NCI-H446 treated with DMSO at 0.1 percent for 48 hours (cell line): ENCODE results near the gene LPP.

Source experiments
- DNase-seq: peaks from one replicate; lab custom pipeline; 2025; lab: John Stamatoyannopoulos, UW

The LPP gene

DNA sequence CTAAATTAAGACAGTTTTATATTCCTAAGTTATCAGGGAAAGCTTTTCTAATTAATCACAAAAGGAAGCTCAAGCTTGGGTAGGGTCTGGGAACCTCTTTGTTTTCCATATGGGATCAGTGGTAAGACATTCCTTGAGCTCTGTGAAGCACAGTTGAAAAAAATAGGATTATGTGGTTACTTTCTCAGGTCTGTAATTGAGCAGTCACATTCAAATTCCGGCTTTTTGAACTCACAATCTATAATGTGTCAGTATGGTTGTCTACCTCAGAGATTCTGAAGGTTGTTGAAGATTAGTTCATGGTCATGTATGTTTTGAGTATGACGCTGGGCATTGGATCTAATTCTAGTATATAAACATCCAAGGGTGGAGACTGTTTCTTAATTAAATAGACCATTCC is 364.5 kb downstream of the LPP start:
- DNase-seq, result no peak

DNA sequence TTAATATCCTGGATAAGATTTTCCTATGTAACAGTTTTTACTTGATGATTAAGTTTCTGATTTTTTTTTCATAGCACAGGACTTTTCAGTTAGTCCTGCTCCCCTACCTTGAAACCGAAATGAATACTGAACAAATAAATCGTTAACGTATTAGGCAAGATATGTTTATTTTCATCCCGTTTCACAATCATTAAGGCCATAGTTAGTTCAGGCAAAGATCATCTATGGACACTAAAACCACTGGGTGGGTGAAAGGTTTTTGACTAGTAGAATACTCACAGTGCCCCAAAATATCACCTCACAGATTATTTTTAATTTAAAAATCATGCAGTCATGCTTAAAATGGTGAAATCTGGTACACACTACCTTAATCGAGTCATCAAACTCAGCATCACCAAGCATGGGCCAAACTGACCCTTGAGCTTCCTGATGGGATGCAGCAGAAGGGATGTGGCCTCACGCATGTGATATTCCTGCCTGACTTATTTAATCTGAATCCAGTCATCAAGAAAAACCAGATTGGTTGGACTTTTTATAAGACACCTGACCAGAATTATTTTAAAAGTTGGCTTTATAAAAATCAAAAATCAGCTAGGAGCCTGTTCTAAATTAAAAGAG is 365.0 kb downstream of the LPP start:
- no peak for DNase-seq

DNA sequence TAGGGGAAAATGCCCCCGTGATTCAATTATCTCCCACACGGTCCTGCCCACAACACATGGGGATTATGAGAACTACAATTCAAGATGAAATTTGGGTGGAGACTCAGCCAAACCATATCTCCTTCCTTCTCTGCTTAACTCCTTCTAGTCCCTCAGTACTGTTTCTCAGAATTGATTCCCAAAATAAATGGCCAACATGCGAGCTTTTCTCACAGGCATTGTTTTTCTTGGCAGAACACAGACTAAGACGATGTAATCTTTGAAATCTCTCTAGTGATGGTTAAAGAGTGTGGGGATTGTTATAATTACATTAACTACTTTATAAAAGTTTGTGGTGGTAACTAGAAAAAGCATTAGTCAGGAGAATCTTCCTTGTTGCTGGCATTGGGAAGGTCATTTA is 366.5 kb downstream of the LPP start:
- DNase-seq, result no peak

DNA sequence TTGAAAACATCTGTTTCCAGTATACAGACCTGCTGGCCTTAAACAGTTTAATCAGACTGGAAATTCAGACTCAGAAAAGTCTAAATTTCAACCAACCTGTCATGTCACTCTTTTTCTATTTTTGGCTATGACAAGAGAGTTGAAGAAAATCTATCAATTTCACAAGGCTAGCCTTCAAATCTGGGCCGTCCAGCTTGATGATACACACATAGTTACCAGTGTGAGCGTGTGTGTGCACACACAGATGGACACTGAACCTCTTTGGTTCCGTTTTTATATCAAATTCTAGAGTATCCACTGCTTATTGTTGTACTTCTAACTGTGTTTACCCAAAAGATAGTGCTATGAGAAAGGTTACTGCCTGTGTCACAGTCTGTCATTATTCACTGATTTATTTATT is 368.2 kb downstream of the LPP start:
- no peak for DNase-seq

DNA sequence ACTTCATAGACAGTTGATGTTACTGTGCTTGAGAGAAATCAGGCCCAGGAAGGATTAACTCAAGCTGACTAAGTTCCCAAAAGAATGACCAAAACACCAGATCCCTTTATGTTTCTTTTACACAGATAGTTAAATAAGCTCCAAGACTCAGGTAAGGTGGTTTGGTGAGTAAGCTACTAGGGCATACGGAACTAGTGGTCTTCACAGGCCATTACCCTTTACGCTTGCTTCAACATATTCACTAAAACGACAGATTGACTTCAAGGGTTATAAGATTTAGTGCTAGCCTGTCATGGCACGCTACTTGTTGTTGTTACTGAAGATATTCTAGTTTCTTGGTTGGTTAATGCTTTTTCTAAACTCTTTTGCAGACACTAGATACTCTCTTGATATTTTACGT is 369.3 kb downstream of the LPP start:
- no peak for DNase-seq

DNA sequence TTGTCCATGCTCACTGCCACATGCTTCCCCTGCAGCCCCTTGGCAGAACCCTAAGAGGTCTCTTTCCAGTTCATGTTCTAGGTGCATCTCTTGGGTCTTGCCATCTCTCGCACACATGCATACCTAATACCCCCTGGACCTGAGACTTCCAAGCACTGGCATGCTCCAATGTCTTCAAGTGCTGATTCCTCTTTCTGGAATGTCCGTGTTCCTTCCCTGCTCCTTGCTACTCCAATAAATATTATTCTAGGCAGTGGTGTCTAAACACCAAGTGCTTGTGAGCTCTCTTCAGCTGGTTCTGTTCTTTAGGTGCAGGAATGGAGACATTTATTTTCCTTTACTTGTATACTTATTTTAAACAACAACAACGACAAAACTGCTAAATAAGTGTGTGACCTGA is 370.1 kb downstream of the LPP start:
- DNase-seq, result no peak

DNA sequence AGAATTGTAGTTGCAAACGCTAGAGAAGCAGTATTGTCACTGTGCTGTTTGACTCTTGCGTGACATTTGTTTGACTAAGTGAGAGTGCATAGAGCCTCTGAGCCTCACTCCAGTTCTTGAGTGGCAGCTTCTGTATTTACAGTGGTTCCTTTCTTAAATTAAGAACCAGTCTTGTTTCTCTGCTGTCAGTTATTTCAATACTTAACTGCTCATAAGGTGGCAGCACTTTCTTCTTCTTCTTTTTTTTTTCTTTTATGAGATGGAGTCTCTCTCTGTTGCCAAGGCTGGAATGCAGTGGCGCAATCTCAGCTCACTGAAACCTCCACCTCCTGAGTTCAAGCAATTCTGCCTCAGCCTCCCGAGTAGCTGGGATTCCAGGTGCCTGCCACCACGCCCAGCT is 372.1 kb downstream of the LPP start:
- no peak for DNase-seq

DNA sequence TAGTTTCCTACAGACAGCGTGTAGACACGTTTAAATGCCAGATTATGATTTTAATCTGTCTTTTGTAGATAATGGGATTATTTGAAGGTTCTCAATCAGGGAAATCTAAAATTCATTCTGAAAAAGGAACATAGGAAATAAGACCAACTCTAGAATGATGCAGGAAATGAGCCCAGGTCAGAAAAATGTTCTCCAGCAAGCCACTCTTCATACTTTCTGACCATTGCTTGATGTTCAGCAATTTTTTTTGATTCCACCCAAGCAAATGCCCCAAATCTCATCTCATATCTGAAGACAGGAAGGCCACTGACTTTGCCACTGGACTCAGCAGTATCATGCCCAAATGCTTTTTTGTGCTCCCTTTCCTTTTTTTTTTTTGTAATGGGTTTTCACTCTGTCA is 373.4 kb downstream of the LPP start:
- DNase-seq, result no peak

DNA sequence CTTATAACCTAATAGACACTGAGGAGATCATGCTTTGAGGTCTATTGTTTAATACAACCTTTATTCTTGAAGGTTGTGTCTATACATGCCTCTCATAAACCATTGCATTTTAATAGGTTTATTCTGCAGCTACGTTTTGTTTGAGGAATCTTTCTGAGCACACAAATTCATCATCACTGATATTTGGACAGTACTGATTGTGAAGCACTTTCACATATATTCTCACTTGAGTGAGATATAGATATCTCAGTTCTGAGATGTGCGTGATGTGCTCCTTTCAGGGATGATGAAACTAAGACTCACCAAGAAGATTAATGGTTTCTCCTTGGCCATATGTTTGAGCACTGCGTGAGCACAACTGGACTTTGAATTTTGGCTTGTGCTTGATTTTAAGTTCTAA is 374.4 kb downstream of the LPP start:
- peak; percentile 47 for DNase-seq

DNA sequence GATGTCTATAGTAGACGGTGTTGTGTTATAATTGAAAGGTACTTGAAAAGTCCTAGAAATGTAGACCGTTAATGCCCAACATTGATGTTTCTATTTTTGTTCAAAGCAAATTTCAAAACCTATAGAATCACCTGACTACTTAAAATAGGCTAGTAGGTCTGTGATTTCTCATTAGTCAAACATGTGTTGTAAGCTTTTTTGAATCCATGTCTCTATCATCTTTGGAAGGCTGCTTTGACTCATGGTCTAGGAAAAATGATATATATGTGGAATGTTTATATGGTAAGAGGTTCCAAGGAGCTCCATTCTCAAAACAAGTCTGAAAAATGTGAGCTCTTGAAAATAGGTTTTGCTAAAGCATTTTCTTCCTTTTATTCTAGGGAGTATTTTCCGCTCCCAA is 375.3 kb downstream of the LPP start:
- no peak for DNase-seq

DNA sequence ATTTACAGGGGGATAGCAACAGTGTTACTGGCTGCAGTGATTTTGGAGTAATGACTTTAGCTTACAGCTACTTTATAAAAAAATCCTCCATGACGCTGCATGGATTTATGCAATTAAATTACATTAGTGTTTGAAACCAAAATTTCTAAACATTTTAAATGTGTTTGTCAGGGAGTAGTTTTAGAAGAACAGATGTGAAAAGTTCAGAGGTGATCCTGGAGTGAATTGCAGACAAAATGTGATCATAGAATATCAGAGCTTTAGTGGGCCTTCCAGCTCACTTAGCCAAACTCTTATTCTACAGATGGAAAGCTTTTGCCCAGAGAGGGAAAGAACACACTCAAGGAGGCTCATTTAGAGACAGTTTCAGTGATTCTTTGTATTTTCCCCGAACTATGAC is 376.3 kb downstream of the LPP start:
- no peak for DNase-seq

DNA sequence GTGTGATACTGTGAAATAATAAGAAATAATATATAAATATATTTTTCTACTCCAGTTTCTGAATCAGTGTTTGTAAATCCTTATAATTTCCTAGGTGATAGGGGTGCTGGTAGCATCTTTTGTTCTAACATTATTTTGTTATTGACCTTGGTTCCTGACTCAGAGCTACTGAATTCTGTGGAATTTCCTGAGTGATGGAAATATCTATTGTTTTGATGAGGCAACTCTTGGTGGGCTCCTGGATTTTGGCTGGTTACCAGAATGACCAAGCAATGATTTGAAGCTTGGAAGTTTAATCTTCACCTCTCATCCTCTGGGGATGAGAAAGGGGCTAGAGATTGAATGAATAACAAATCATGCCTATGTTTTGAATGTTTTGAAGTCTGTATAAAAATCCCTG is 377.3 kb downstream of the LPP start:
- no peak for DNase-seq

DNA sequence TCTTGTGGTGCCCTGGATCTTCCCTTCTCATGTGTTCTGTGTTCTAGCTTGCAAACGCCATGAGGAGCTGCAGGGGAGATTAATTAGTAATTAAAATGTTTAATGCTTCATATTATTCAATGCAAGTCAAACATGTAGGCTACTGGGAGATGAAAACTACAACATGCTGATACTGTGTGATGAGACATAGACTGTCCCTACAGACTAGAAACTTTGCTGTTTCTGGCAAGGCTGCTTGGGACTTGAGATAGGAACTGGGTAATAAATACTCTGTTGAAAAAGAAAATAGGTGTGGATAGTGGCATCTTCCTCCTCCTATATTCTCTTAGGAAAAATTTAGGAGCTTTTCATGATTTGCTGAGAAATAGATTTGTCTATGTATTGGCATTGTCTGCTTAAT is 379.2 kb downstream of the LPP start:
- DNase-seq, result no peak

DNA sequence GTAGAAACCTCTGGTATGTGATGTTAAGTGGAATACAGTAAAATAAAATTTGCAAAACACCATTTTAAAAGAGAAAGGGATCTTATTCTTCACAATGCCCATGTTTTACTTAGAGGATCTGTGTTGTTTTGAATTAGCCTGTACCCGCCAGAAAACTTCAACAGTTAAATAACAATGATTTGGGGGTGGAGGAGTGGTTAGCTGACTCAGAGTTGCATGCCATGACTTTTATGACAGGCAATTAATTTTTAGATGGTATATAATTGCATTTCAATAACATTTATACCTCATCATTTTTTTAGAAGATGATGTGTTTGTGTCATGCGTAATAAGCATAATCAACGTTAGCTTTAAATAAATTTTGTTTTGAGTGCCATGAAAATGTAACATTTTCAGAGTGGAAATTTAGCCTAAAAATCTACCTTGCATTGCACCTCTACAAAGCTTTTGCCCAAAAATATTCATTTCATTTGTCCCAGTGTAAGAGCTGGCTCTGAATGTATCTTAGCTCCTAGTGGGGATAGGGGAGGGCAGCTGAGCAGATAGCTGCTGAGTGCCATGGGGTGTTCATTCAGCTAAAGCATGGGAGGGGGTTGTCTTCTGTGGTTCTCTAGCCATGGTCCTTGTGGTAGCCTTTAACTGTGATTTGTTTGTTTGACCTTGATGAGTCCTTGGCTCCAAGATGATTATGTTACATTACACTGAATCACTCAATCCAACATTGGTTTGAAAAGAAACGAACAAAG is 379.8 kb downstream of the LPP start:
- DNase-seq, result no peak

DNA sequence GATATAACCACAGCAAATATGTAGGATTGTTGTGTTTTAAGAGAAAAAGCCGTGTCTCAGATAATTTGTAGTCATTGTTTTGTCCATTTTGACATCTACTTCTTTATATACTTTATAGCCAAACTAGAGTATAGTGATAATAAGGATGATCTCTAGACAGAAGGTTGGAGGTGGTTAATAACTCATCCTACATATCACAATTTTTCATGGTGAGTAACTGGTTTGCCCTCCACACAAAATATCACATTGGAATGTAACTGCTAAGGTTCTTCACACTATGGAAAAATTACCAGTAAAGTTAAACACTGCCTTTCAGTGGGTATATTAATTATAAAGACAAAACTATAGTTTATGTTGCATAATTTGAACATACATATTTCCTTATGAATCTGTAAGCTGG is 380.7 kb downstream of the LPP start:
- no peak for DNase-seq

DNA sequence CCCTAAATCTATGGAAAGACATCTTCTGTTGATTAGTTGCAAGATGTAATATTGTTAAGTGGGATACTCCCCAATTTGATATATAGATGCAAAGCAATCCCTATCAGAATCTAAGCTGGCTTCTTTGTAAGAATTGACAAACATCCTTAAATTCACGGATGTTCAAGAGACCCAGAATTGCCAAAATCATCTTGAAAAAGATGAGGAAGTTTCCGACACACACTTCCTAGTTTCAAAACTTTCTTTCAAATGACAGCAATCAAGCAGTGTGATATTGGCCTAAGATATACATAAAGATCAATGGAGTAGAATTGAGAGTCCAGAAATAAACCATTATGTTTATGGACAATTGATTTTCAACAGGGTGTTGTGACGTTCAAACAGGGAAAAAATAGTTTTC is 383.6 kb downstream of the LPP start:
- no peak for DNase-seq

DNA sequence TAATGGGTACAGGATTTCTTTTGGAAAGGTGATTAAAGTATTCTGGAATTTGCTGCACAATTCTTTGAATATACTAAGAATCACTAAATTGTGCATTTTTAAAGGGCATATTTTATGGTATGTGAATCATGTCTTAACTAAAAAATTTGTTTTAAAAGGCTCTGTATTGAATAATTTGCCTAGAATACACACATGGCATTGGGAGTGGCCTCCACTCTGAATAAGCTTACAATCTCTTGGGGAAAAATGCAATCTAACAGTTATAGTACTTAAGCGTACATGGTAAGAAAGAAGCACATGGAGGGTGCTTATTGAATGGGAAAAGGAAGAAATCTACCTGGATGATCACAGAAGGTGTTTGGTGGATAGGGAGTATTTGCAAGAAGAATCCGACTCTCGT is 385.1 kb downstream of the LPP start:
- no peak for DNase-seq

DNA sequence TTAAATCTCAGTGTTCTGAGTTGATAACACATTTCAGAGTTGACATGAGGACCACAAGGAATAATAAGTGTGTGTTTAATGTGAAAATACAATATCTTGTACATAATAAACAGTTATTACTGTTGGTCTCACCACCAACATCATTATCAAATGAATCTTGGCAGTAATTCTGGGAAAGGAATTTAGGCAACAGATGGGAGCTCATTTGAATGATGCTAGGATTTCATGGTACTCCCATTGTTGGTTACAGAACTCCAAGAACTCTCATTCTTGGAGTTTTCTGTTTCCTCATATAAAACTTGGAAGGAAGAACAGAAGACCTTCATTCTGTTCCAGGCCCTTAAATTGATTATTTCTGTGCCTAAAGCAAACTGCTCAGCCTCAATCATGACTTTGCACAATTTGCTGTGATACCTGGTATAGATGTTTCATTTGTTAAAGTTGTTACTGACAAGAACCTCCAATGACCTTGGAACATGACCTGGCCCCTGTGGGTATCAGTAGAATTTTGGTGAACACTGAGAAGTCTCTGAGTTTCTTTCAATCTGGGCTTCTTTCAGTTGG is 385.8 kb downstream of the LPP start:
- peak; percentile 67 for DNase-seq

DNA sequence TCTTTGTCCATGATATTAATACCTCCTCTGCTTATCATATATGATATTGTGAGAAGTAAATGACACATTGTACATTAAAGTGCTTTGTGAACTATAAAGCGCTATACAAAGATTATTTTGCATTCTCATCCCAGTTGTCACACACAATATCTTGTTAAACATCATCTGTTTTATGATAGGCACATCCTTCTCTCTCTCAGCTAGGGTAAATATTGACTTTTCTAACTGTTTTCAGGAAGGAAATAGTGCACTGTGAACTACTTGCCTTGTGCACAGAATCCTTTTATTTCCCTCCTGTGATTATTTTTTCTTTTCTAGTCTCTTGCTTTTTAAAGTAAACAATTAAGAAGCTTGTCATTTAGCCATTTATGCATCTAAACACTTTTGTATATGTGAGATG is 388.2 kb downstream of the LPP start:
- no peak for DNase-seq

DNA sequence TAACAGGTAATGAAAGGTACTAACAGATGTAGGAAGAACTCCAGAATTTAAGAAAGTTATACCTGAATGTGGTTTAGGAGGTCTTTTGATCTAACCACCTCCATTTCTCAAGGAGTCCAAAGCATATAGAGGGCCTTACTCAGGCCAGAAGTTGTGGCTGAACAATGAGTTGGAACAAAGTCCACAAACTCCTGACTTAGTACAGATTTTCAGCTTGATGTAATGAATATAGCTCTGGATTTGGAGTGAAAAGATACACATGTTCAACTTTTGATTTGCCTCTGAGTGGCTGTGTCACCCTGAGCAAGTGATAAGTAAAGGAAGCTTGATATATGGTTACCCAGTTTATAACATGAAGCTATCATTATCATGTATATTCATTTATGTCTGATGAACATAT is 390.1 kb downstream of the LPP start:
- DNase-seq, result no peak

DNA sequence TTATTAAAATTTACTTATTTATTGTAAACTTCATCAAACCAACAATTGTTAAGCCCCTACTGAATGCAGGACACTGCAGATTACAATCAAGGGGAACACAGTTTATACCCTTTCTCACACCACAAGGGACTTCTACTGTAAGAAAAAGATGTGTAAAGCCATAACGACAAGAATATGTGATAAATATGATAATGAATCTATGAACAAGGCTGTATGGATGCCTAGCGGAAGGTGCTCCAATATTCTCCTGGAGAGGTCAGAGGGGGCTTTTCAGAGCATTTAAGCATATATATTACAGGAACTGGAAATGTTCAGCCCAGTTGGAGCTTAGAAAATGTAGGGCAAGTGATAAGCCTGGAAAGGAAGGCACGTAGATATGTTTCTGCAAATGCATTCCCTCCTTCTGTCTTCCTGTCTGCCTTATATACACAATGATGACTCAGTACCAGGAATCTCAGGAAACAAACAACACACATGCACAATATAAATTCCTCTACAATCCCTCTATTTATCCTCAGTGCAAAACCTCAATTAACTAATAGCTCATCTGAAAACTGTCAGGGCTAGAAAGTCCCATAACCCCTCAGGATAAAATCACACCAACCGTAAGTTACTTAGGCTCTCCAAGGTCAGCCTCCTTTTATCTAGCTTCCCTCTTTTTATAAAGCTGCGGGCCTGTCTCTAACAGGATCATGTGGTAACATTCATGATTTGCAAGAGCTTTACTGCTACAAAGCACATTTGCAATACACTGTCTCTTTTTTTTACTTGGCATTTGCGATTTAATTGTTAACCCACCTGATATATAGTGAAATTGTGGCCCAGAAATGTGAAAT is 393.1 kb downstream of the LPP start:
- DNase-seq, result no peak

DNA sequence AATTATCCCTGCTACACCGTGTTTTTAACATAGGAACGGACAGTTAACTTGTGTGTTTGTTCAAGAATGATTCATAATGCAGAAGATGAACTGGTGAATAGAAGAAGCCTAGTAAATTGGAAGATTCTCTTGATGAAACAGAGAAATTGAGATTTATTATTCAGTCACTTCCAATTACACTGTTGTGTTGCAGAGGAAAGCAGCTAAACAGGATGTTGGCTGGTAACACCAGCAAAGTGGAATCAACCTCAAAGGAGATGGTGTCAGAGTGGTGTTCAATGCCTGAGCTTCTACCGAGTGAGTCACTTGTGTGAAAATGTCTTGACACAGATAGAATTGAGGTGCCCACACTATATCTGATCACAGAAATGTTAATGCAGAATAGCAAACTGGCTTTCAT is 399.6 kb downstream of the LPP start:
- no peak for DNase-seq

DNA sequence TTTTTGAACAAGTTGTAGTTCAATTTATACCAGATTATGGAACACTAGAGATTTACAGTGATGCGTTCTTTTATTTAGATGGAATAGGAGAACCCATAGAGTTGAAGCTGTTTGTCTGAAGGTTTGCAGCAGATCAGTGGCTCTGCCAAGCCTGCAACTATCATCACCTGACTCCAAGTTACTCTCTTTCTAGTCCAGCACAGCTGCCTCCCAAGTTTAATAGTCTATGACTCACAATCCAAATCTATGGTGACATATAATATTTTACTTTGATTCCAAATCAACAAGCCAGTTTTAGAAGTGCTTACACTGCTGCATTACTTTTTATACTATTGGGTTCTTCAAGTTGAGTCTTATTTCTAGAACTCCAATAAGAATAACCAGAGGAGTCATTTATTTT is 400.4 kb downstream of the LPP start:
- peak; percentile 12 for DNase-seq
